Germinal center (tissue), 1 donor: ENCODE data around the gene CAMTA1.

Experiments used
- DNase-seq: peaks from one replicate; pipeline ENCODE4 v3.0.0; 2012; ENCODE audit warnings: mixed read lengths, low spot score

The CAMTA1 gene

GRCh38 chr1:7659514-7659913, 874.3 kb downstream of the CAMTA1 start:
- DNase-seq: no peak

- no peak for DNase-seq
Observed at GRCh38 chr1:7663451-7664146, 878.3 kb downstream of the CAMTA1 start.

GRCh38 chr1:7664147-7664892, 879.1 kb downstream of the CAMTA1 start:
- no peak for DNase-seq

GRCh38 chr1:7664893-7665250, 879.6 kb downstream of the CAMTA1 start:
- no peak for DNase-seq

GRCh38 chr1:7666249-7666648, 881.0 kb downstream of the CAMTA1 start:
- DNase-seq: no peak

- DNase-seq: no peak
Observed at GRCh38 chr1:7667159-7667558, 881.9 kb downstream of the CAMTA1 start.

- peak; percentile 73 for DNase-seq
Observed at GRCh38 chr1:7667625-7668218, 882.5 kb downstream of the CAMTA1 start.

- peak; percentile 67 for DNase-seq
Observed at GRCh38 chr1:7669559-7670311, 884.5 kb downstream of the CAMTA1 start.

- no peak for DNase-seq
Observed at GRCh38 chr1:7670334-7671145, 885.3 kb downstream of the CAMTA1 start.

GRCh38 chr1:7671146-7671465, 885.9 kb downstream of the CAMTA1 start:
- no peak for DNase-seq

GRCh38 chr1:7671676-7672075, 886.4 kb downstream of the CAMTA1 start:
- DNase-seq: no peak

GRCh38 chr1:7672864-7673263, 887.6 kb downstream of the CAMTA1 start:
- DNase-seq: no peak

- DNase-seq: no peak
Observed at GRCh38 chr1:7674972-7675371, 889.7 kb downstream of the CAMTA1 start.

GRCh38 chr1:7675431-7676273, 890.4 kb downstream of the CAMTA1 start:
- DNase-seq: no peak

GRCh38 chr1:7676274-7676945, 891.2 kb downstream of the CAMTA1 start:
- DNase-seq: no peak

- DNase-seq: no peak
Observed at GRCh38 chr1:7677111-7677510, 891.9 kb downstream of the CAMTA1 start.

- no peak for DNase-seq
Observed at GRCh38 chr1:7677815-7678214, 892.6 kb downstream of the CAMTA1 start.

GRCh38 chr1:7678491-7679158, 893.4 kb downstream of the CAMTA1 start:
- DNase-seq: no peak

- DNase-seq: no peak
Observed at GRCh38 chr1:7679159-7679872, 894.1 kb downstream of the CAMTA1 start.
